22Rv1 (cell line): ENCODE measurements around the gene NASP.

Source experiments
- CTCF ChIP-seq: fragments of 450-650 bp; IDR thresholded peaks from 2 replicates; pipeline ENCODE4 v1.5.1; 2017; ENCODE audit warnings: mild to moderate bottlenecking
- ZFX ChIP-seq: fragments of 450-650 bp; IDR thresholded peaks from 2 replicates; pipeline ENCODE4 v1.6.1; 2017; ENCODE audit warnings: antibody characterized with exemption, borderline replicate concordance

GRCh38 chr1:45658171-45658570 lies 74.3 kb downstream of the NASP start:
- no peak for TF ChIP-seq CTCF
- TF ChIP-seq ZFX = no peak
